Cerebellar cortex (tissue), 1 donor: ENCODE results near the gene PRR14.

Experiments used
- DNase-seq: peaks from one replicate; pipeline ENCODE4 v3.0.0-alpha.2; 2015; ENCODE audit warnings: low spot score

The PRR14 gene

GRCh38 chr16:30650369-30651123 is at the start of gene PRR14:
Gene PRR14, plus strand, starts transcription at chr16:30650960. Its CDS starts 686 bp downstream, at chr16:30651646.
- peak; percentile 99 for DNase-seq

DNA sequence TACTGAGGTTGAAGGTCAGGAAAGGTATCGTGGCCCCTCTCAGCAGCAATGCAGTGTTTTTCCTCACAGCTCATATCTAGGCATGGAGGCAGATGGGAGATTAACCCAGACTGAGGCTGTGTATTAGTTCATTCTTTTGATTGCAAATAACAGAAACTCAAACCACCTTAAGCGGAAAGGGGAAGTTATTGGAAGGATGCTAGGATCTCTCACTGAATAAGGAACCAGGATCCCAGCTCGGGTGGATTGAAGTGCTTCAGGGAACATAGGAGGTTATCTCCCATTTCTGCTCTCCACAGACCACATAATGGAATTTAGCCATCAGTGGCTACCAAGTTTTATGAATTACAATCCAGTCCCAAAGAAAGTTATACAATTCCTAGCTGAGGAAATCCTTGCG is 48.8 kb upstream of the PRR14 start:
- DNase-seq: no peak

- no peak for DNase-seq
Measured at GRCh38 chr16:30602616-30603277, 48.0 kb upstream of the PRR14 start.

- DNase-seq: no peak
Measured at GRCh38 chr16:30603945-30604315, 46.8 kb upstream of the PRR14 start.

DNA sequence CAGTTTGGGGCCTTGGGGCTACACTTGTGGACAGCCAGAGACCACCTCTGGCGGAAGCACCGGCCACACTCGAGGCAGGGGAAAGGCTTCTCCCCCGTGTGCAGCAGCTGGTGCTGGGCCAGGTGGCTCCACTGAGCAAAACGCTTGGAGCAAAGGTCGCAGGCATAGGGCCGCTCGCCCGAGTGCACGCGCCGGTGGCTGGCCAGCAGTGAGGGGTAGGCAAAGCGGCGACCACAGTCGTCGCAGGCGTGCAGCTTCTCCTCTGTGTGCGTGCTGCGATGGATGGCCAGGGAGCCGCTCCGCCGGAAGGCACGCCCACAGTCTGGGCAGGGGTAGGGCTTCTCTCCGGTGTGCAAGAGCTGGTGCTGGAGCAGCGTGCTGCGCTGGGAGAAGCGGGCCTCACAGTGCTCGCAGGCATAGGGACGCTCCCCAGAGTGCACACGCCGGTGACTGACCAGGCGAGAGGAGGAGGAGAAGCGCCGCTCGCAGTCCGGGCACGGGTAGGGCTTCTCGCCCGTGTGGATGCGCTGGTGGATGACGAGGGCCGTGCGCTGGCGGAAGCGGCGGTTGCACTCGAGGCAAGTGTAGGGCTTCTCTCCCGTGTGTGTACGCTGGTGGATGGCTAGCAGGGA is 46.3 kb upstream of the PRR14 start:
- DNase-seq: no peak

GRCh38 chr16:30605158-30605557 is 45.6 kb upstream of the PRR14 start:
- DNase-seq: no peak

- no peak for DNase-seq
Measured at GRCh38 chr16:30606004-30606403, 44.8 kb upstream of the PRR14 start.

- peak; percentile 43 for DNase-seq
Measured at GRCh38 chr16:30609002-30609925, 41.5 kb upstream of the PRR14 start.

DNA sequence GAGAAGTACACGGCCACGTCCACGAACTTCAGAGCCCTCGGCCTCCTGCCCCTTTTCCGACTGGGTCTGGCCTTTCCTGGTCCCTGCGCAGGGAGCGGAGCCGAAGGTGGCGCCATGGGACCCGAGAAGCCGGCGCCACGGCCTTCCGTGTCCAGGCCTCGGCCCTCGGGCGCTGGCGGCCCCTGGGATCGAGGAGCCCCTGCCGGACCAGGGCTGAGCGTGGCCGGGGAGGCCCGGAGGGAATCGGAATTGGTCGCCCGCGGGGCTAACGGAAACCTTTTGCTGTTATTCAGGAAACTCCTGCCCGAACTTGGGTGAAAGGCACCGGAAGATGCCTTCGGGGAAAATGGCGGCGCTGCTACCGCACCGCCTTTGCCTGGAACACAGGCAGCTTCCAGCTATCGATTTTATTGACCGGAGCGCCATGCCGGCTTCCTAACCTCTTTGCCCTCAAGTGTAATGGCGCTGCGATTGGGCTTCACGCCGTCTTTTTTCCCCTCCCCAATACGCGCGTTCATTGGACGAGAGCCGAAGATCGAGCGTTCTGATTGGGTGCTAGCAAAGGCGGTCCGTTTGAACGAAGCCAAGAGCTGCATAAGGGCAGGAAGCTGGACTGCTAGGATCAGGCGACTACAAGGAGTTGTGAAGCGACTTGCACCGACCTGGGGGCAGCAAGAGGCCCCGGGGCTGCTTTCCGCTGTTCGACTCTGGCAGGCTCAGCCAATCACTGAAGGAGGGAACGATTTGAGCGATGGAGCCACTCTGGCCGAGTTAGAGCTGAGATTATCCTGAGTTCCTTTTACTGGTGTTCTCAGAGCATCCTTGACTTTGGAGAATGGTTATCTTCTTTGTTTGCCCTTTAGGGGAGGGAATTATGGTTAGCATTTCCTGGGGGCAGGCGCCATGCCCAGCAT is 40.6 kb upstream of the PRR14 start, which contains the start of gene ZNF689:
Gene ZNF689 (minus strand): TSS at position 464 of the 914 bp plus-strand sequence. CDS start 348 bp downstream, at position 116.
- peak; percentile 99 for DNase-seq

- DNase-seq: peak; percentile 30
Measured at GRCh38 chr16:30615358-30616091, 35.2 kb upstream of the PRR14 start.

DNA sequence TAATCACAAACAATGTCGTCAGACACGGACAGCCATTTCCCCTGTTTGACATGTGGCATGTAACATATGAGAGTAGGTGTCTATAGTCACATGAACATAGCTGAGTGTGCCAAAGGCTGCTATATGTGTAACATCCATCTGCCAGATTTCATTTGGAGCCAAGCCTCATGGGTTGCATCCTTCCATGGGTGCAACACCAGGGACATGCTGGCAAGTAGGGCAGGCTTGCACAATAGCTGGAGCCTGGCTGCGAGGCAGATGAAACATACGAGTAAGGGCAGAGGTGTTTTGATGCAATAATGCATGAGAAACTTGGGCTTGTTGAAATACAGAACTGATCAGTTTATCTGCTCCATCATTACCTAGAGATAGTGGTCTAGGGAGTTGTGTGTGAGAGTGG is 31.6 kb upstream of the PRR14 start:
- DNase-seq: no peak

GRCh38 chr16:30619638-30620037 is 31.1 kb upstream of the PRR14 start:
- no peak for DNase-seq

DNA sequence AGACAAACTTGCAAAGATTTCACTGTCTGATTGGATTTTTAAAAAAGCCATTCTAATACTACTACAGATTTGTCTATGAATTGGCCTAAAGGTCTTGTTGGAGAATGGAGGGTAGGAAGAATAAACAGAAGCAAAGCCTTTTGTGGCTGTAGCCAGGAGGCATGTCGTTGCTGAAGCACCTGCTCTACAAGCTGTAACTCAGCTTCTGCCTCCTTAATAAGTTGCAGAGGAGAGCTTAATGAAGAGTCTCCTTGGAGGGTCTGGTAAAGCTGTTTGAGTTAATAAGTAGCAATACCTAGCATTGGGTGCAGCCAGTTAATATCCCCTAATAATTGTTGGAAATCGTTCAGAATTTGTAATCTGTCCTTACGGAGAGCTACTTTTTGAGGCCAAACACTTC is 30.6 kb upstream of the PRR14 start:
- DNase-seq: no peak

DNA sequence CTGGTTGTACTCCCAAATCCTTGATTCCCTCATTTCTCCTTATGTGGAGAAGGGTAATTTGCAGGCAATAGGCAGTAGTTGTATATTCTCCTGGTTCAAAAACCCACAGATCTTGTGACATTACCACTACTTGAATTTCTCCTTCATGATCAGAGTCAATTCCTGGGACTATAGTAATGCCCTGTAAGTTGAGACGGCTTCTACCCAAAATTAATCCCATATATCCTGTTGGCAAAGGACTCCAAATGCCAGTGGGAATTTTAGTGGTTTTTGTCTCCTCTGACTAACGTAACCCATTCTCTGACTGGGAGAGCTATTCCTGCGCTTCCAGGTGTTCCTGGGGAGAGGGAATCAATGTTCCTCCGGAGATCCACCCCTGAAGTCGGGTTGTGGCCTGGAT is 29.0 kb upstream of the PRR14 start:
- DNase-seq: no peak

- no peak for DNase-seq
Measured at GRCh38 chr16:30622455-30623032, 28.2 kb upstream of the PRR14 start.

DNA sequence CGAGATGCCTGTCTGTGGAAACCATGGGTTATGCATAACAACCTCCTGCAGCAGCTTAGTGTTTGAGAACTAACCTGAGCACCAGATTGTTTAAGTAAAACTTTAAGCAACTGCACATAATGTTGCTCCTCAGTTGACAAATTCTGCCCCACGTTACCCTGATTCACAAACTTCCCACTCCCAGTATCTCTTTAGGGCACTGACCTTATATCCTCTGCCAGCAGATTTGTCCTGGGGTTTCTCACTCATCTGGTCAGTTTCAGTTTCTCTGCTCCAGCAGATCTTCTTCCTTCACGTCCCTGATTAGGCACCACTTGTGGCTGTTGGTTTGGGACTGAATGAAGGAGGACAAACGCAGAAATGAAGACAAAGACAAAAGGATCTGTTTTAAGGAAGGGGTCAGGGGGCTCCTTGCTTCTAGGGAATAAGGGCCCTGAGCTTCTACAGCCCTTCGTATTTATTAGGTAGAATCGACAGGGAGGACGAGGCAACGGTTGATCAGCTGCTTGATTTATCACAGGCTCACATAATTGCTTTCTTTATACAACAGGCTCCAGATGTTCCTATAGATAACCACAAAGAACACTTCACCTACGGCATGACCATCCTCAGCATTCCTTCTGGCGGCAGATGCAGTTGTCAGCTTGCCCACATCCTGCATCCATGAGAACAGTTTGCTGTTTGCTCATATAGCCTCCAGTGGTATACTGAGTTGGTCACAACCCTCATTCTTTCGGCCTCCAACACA is 27.1 kb upstream of the PRR14 start:
- DNase-seq: no peak

DNA sequence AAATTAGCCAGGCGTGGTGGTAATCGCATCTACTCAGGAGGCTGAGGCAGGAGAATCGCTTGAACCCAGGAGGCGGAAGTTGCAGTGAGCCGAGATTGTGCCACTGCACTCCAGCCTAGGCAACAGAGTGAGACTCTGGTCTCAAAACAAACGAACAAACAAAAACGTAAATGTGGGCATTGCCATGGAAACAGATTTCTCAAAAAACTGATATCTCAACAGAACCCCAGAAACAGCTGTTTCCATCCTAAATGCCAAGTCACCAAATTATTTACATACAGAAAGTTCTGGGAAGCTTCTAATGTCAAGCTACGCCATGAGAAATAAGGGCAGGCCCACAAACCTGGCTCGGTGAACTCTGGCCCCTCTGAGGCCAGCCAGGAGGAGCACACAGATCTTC is 24.5 kb upstream of the PRR14 start:
- DNase-seq: no peak

DNA sequence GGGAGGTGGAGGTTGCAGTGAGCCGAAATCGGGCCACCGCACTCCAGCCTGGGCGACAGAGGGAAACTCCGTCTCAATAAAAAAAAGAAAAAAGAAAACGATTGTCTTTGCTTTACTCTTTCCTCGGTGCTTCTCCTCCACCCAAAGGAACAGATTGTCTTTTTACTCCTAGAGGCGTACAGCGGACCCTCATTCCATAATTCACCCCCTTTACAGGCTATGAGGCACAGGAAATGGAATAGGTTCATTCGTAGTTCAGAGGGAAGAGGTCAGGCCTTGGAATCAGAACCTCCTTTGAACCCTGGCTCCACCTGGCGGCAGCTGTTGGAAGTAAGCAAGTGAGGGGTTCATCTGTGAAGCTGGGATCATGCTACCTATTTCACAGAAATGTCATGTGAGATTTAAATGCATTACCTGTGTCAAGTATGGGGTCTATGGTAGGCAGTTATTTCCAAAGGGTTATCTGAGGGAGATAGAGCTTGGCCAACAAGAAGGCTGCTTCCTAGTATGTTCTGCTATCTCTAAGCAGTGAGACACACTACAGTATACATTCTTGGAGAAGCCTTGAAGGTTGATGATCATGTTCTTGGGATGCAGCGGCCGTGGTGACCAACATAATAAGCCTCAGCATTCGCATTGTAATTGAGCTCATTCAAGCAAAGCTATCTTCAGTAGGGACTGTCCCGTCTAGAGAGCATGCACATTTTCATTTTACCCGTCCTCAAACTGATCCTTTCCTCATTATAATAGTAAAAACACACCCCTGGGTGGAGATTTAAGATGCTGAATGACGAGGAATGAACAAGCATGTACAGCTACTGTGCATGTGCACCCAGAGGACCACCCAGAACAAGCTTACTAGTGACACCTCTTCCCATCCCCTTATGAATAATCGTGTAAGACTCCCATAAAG is 21.9 kb upstream of the PRR14 start:
- peak; percentile 85 for DNase-seq
